ENCODE measurements around the gene SPRED2.

Gene SPRED2

GRCh38 chr2:65363879-65364666, 68.3 kb downstream of the SPRED2 start:
- no peak for DNase-seq

- no peak for DNase-seq
Measured at GRCh38 chr2:65361623-65362022, 70.8 kb downstream of the SPRED2 start.

GRCh38 chr2:65360441-65360840, 72.0 kb downstream of the SPRED2 start:
- DNase-seq: no peak

- no peak for DNase-seq
Measured at GRCh38 chr2:65358678-65359400, 73.6 kb downstream of the SPRED2 start.

- DNase-seq: no peak
Measured at GRCh38 chr2:65357959-65358294, 74.5 kb downstream of the SPRED2 start.

- no peak for DNase-seq
Measured at GRCh38 chr2:65357095-65357958, 75.1 kb downstream of the SPRED2 start.

GRCh38 chr2:65355186-65355831, 77.1 kb downstream of the SPRED2 start:
- no peak for DNase-seq

GRCh38 chr2:65354773-65355172, 77.6 kb downstream of the SPRED2 start:
- no peak for DNase-seq

GRCh38 chr2:65353927-65354326, 78.5 kb downstream of the SPRED2 start:
- DNase-seq: no peak

GRCh38 chr2:65353046-65353445, 79.4 kb downstream of the SPRED2 start:
- no peak for DNase-seq

GRCh38 chr2:65351948-65352595, 80.3 kb downstream of the SPRED2 start:
- DNase-seq: no peak

- no peak for DNase-seq
Measured at GRCh38 chr2:65351234-65351947, 81.0 kb downstream of the SPRED2 start.

- no peak for DNase-seq
Measured at GRCh38 chr2:65350651-65351056, 81.7 kb downstream of the SPRED2 start.

GRCh38 chr2:65349863-65350262, 82.5 kb downstream of the SPRED2 start:
- DNase-seq: no peak

- no peak for DNase-seq
Measured at GRCh38 chr2:65347913-65348312, 84.5 kb downstream of the SPRED2 start.

GRCh38 chr2:65345631-65346030, 86.8 kb downstream of the SPRED2 start:
- no peak for DNase-seq

GRCh38 chr2:65344689-65345088, 87.7 kb downstream of the SPRED2 start:
- DNase-seq: no peak

- no peak for DNase-seq
Measured at GRCh38 chr2:65344182-65344581, 88.2 kb downstream of the SPRED2 start.

GRCh38 chr2:65343386-65343785, 89.0 kb downstream of the SPRED2 start:
- no peak for DNase-seq

GRCh38 chr2:65340898-65341681, 91.3 kb downstream of the SPRED2 start:
- DNase-seq: no peak

- DNase-seq: no peak
Measured at GRCh38 chr2:65339648-65340047, 92.8 kb downstream of the SPRED2 start.

All from activated CD4-positive, alpha-beta T cell treated with anti-CD3 and anti-CD28 coated beads, Interleukin-2, amount 50 U/mL, for 4 hours (primary cell).